Adipocyte (in vitro differentiated cells): Measurements from ENCODE around the gene C11orf68.

ENCODE experiments used
- DNase-seq: peaks from one replicate; pipeline ENCODE4 v3.0.0-alpha.2; 2015; ENCODE audit warnings: low read depth
- H3K27me3 ChIP-seq: replicated peaks from 2 replicates; pipeline ENCODE4 v1.7.0; 2013; ENCODE audit warnings: mild to moderate bottlenecking, low read length, moderate library complexity; ENCODE audit not compliant: control insufficient read depth, insufficient read depth
- H3K36me3 ChIP-seq: 2 replicates; pipeline ENCODE4 v1.7.0; 2013; ENCODE audit warnings: low read length, mild to moderate bottlenecking, moderate library complexity; ENCODE audit not compliant: control insufficient read depth, insufficient read depth, severe bottlenecking
- H3K4me1 ChIP-seq: 2 replicates; pipeline ENCODE4 v1.7.0; 2013; ENCODE audit warnings: mild to moderate bottlenecking, low read length, moderate library complexity; ENCODE audit not compliant: control insufficient read depth, insufficient read depth
- H3K4me3 ChIP-seq: 2 replicates; pipeline ENCODE4 v1.7.0; 2013; ENCODE audit warnings: mild to moderate bottlenecking, low read length, moderate library complexity
- H3K9ac ChIP-seq: 2 replicates; pipeline ENCODE4 v1.7.0; 2013; ENCODE audit warnings: mild to moderate bottlenecking, low read length, moderate library complexity
- H3K9me3 ChIP-seq: 2 replicates; pipeline ENCODE4 v1.7.0; 2013; ENCODE audit warnings: mild to moderate bottlenecking, low read length, moderate library complexity; ENCODE audit not compliant: control insufficient read depth

Gene C11orf68

DNA sequence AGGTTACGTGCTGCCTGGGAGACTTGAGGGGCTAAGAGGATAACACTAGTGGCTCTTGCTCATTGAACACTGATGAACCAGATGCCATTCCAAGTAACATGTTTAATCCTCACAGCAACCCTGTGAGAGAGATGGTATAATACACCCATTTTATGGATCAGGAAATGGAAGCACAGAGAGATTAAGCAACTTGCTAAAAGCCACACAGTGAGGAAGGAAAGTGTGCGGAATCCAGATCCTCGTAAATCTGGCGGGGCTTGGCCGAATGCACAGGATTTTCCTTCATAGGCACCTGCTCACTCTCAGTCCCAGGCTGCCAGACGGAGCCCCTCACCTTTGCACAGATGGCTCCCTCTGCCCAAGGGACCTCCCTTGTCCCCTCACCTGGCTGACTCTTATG lies 11.0 kb downstream of the C11orf68 start:
- H3K27me3 ChIP-seq = no peaks in the 10 kb centered on the region
- DNase-seq = no peak
- no peaks in the 10 kb centered on the region for H3K9me3 ChIP-seq
- no peaks in the 10 kb centered on the region for H3K36me3 ChIP-seq
- no peak overlapping the region for H3K4me3 ChIP-seq
- peaks cover 27% of the 10 kb centered on the region for H3K4me1 ChIP-seq
- H3K9ac ChIP-seq = no peak overlapping the region

DNA sequence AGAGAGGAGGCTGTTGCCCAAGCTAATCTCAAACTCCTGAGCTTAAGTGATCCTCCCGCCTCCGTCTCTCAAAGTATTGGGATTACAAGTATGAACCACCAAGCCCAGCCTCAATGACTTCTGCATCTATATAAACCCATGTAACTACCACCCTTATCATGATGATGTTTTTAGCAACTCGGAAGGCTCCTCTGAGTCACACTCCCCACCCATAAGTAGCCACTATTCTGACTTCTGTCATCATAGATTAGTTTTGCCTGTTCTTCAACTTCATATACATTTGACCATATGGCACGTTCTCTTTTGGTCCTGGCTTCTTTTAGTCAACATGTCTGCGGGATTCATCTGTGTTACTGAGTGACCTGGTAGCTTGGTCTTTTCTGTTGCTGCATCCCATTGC lies 12.3 kb downstream of the C11orf68 start:
- no peaks in the 10 kb centered on the region for H3K36me3 ChIP-seq
- H3K4me1 ChIP-seq = peaks cover 28% of the 10 kb centered on the region
- no peak overlapping the region for H3K4me3 ChIP-seq
- no peak for DNase-seq
- H3K9me3 ChIP-seq = no peaks in the 10 kb centered on the region
- no peak overlapping the region for H3K9ac ChIP-seq
- H3K27me3 ChIP-seq = no peaks in the 10 kb centered on the region

DNA sequence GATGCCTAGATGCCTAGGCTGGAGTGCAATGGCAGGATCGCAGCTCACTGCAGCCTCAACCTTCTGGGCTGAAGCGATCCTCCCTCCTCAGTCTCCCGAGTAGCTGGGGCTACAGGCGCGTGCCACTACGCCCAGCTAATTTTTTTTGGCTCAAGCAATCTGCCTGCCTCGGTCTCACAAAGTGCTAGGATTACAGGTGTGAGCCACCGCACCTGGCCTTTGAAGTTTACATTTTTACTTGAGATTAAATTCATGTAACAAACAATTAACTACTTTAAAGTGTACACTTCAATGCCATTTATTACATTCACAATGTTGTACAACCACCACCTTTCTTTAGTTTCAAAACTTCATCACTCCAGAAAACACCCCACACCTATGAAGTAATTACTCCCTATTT lies 15.1 kb downstream of the C11orf68 start:
- Histone ChIP-seq H3K9ac (peak overlapping the region; percentile 61), H3K36me3 (no peaks in the 10 kb centered on the region), H3K4me3 (no peak overlapping the region), H3K4me1 (peaks cover 32% of the 10 kb centered on the region), H3K27me3 (no peaks in the 10 kb centered on the region), H3K9me3 (no peaks in the 10 kb centered on the region)
- no peak for DNase-seq

DNA sequence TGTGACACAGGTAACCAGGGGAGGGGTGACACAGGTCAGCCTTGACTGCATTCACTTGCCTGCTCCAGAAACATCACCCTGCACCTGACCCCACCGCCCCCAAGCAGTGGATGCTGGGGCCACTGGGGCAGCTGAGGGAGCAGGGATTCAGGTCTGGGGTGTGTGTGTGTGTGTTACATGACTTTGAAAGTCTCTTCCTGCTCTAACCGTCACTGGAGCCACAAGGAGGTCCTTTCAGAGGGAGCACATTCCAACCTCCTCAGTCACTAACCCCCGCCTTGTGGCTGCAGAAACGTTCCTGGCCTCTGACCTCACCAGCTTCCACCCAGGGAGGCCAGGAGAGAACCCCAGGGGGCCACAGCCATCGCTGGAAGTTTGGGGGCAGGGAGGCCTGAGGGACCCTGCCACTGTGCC lies 15.8 kb downstream of the C11orf68 start:
- no peaks in the 10 kb centered on the region for H3K36me3 ChIP-seq
- DNase-seq = peak; percentile 80

DNA sequence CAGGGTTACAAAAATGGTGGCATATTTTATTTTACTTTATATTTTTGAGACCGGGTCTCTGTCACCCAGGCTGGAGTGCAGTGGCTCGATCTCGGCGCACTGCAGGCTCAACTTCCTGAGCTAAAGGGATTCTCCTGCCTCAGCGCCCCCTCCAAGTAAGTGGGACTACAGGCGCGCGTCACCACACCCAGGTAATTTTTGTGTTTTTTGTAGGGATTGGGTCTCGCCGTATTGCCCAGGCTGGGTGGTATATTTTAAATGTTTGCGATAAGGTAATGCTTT lies 18.0 kb downstream of the C11orf68 start:
- peaks cover 55% of the 10 kb centered on the region for H3K4me1 ChIP-seq
- peaks cover 8% of the 10 kb centered on the region for H3K36me3 ChIP-seq
- H3K27me3 ChIP-seq = no peaks in the 10 kb centered on the region
- no peaks in the 10 kb centered on the region for H3K9me3 ChIP-seq
- peak overlapping the region; percentile 89 for H3K4me3 ChIP-seq
- peak overlapping the region; percentile 37 for H3K9ac ChIP-seq
- no peak for DNase-seq

More for the DNA sequence above, 15.8 kb downstream of the C11orf68 start:
- Histone ChIP-seq H3K4me1 (peaks cover 36% of the 10 kb centered on the region), H3K9me3 (no peaks in the 10 kb centered on the region), H3K9ac (peak overlapping the region; percentile 61), H3K4me3 (no peak overlapping the region), H3K27me3 (no peaks in the 10 kb centered on the region)

DNA sequence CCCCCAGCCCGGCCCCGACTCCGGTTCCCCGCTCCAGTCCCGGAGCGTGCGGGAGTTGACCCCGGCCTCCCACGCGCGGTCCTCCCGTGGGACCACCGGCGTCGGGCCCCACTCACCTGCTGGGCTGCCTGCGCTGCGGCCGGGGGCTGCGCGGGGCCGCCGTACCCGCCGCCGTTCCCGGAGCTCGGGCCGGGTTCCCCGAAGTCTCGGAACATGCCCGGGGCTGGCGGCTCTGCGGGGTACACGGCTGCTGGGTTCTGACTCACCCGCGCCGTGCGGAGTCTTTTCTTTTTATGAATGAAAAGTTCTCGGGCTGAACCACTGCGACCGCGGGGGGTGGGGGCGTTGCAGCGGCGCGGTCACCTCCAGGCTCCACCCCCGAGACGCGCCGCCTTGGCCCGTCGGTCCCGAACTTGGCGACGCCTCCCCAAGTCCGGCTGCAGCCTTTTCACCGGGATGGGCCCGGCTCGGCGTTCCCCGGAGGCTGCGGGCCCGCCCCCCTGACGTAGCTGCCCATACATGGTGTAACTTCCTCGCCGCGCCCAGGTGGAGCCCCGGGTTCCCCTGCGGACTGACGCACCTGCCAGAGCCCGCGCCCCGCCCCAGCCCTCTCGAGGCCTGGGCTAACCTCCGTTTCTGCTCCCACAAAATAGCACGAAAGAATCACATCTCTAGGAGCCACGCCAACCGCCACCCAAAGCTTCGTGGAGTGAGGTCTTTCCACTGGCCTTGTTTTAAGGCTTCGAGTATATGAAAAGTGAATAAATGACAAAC lies 18.6 kb downstream of the C11orf68 start, which contains the start of gene FOSL1:
TSS of gene FOSL1 (minus strand) at position 264 of the 774 bp plus-strand sequence. CDS start at position 215, 49 bp downstream.
- peak within 1 kb of the TSS; percentile 91 for H3K9ac ChIP-seq
- H3K4me3 ChIP-seq = peak within 1 kb of the TSS; percentile 89
- H3K27me3 ChIP-seq = no peaks in the 10 kb centered on the region
- peak; percentile 96 for DNase-seq
- peaks cover 59% of the 10 kb centered on the region for H3K4me1 ChIP-seq
- H3K9me3 ChIP-seq = no peaks in the 10 kb centered on the region
- H3K36me3 ChIP-seq = peaks cover 13% of the 10 kb centered on the region

DNA sequence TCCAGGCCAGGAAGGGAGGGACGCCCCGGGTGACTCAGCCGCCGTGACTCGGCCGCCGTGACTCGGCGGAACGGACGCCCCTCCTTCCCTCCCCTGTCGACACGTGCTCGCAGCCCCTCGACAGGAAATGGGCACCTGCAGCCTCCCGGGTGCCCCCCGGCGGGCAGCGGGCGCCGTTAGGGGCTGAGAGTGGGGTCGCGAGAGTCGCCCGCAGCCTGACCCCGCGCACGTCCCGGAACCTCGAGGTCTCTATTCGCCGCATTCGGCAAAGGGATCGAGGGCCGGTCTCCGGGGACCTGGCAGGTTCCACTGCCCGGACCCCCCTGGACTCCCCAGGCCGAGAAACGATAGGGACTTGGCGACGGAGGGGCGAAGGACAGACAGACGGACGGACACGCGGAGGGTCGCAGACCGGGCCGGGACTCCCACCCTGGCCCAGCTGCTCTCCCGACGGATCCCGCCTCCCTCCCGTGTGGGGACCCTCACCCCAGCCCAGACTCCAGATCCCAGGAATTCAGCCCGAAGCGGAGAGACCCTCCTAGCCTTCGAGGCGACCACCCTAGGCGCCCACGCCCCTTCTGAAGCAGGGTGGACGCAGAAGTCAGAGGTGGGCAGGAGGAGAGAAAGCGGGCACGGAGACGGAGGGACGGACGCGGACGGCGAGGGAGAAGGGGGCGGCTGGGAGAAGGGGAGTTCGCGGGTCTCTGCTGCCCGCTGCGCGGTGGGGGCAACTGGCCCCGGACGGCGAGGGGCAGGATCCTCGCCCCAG lies 19.3 kb downstream of the C11orf68 start:
- H3K36me3 ChIP-seq = peaks cover 14% of the 10 kb centered on the region
- peak overlapping the region; percentile 89 for H3K4me3 ChIP-seq
- peak overlapping the region; percentile 91 for H3K9ac ChIP-seq
- H3K27me3 ChIP-seq = no peaks in the 10 kb centered on the region
- peaks cover 59% of the 10 kb centered on the region for H3K4me1 ChIP-seq
- H3K9me3 ChIP-seq = no peaks in the 10 kb centered on the region
- DNase-seq = peak; percentile 92

DNA sequence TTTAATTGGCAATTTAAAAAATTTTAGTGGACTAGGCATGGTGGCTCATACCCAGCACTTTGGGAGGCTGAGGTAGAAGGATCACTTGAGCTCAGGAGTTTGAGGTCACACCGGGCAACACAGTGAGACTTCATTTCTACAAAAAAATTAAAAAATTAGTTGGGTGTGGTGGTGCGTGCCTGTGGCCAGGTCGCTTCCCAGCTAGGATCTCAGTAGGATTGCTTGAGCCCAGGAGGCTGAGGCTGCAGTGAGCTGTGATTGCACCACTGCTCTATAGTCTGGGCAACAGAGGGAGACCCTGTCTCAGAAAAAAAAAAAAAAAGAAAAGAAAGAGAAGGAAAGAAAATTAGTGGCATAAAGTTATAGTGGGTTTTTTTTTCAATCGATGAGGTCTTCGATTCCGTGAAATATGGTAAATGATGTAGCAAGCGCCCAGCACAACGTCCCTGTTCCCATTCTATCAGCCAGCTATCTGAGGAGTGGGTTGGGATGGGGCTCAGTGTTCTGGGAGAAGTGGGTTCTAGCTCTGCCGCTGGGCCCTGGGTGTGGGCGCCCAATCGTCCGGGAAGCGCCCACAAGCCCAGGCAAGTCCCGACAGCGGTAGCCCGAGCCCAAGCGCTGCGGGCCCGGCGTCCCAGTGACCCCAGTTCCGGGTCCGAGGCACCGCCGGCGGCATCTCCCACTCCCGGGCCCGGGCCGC lies 20.1 kb downstream of the C11orf68 start:
- Histone ChIP-seq H3K27me3 (no peaks in the 10 kb centered on the region), H3K4me1 (peaks cover 65% of the 10 kb centered on the region), H3K9me3 (no peaks in the 10 kb centered on the region), H3K36me3 (peaks cover 20% of the 10 kb centered on the region), H3K4me3 (peak overlapping the region; percentile 89), H3K9ac (peak overlapping the region; percentile 91)
- DNase-seq = peak; percentile 62

DNA sequence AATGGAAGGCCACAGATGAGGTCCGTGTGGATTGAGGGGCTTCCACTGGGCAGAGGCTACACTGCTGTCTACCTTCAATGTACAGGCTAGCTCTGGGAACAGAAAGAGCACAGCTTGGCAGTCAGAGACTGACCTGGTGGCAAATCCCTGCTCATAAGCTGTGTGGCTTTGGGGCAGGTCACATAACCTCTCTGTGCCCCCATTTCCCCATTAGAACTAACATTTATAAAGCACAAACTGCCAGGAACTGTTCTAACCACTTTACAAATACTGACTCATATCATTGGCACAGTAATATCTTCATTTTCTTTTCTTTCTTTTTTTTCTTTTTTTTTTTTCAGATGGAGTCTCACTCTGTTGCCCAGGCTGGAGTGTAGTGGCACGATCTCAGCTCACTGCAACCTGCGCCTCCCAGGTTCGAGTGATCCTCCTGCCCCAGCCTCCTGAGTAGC lies 21.8 kb downstream of the C11orf68 start:
- DNase-seq = no peak
- H3K9me3 ChIP-seq = no peaks in the 10 kb centered on the region
- H3K4me1 ChIP-seq = peaks cover 64% of the 10 kb centered on the region
- peaks cover 36% of the 10 kb centered on the region for H3K36me3 ChIP-seq
- H3K4me3 ChIP-seq = peak overlapping the region; percentile 74
- H3K9ac ChIP-seq = peak overlapping the region; percentile 91
- H3K27me3 ChIP-seq = no peaks in the 10 kb centered on the region

DNA sequence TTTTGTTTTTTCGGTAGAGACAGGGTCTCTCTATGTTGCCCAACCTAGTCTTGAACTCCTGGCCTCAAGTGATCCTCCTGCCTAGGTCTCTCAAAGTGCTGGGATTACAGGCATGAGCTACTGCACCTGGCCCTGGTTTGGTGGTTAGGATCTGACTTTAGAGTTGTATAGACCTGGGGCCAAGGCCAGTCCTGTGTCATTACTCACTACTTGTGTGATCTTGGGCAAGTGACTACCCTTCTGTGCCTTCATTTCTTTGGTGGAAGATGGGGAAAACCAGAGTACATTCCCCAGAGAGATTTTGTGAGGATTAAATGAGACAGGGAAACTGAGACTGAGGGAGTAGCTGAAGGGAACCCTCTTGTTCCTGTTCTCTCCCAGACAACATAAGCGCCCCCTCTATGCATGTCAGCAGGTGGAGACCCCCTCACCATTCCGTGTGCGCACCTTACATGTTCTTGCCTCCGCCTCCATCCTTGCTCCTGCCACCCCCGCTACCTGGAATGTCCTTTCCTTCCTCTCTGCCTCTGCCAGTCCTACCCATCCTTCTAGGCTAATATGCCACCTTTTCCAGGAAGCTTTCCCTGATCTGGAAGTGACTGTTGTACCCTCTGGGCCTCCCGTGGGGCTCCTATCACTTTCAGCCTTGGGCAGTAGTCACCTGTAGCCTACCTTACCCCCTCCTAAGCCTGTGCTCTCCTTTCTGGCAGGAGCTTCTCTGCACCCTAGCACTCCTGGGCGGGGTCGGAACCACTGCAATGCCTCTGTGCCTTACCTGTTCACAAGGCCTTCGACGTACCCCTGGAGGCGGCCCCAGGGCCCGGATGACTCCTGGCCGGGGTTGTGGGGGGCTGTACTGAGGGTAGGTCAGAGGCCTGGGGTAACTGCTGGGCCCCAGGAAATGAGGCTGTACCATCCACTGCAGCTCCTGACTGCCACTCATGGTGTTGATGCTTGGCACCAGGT lies 22.5 kb downstream of the C11orf68 start:
- H3K4me3 ChIP-seq = peak overlapping the region; percentile 74
- no peaks in the 10 kb centered on the region for H3K27me3 ChIP-seq
- no peak for DNase-seq
- H3K36me3 ChIP-seq = peaks cover 38% of the 10 kb centered on the region
- peaks cover 62% of the 10 kb centered on the region for H3K4me1 ChIP-seq
- H3K9me3 ChIP-seq = no peaks in the 10 kb centered on the region
- H3K9ac ChIP-seq = peak overlapping the region; percentile 91
